ENCODE results near the gene TMTC4. TPM values are rescaled to one million over a fixed set of nuclear protein-coding genes. Genes with fewer than 3 reads are reported as not detected.
A peak's percentile ranks its signal among the peaks of the same experiment; 100 is the strongest.
"Not testable (repeated sequence)": the region's sequence is repeated elsewhere in the genome, so short reads cannot be mapped to it uniquely, and the experiment has no call there.

TMTC4 gene
- total RNA-seq, 1 donor from 2014 or later, result 25.8 TPM

- TF ChIP-seq POLR2AphosphoS5 (IDR thresholded peaks at IDR 0.05; ENCODE audit: insufficient read depth in 1 of 2, low read depth in 1 of 2), result no peak
- TF ChIP-seq CTCF (IDR thresholded peaks at IDR 0.05), result no peak
- TF ChIP-seq POLR2A (IDR thresholded peaks at IDR 0.05), result no peak
- Histone ChIP-seq H3K9me3 (no peaks in the 10 kb centered on the region), H3K27me3 (no peaks in the 10 kb centered on the region), H3K36me3 (no peaks in the 10 kb centered on the region), H3K27ac (no peak overlapping the region), H3K4me1 (no peaks in the 10 kb centered on the region), H3K4me3 (no peak overlapping the region)
- intact Hi-C loops (cut with DNase I), result no loop called here
- DNase-seq (ENCODE audit: extremely low spot score in 2 of 2), result no peak
These were observed 93.6 kb downstream of the TMTC4 start for GRCh38 chr13:100581030-100581429.

- Histone ChIP-seq H3K4me3 (no peak overlapping the region), H3K27me3 (no peaks in the 10 kb centered on the region), H3K36me3 (no peaks in the 10 kb centered on the region), H3K9me3 (no peaks in the 10 kb centered on the region), H3K27ac (no peak overlapping the region), H3K4me1 (no peaks in the 10 kb centered on the region)
- intact Hi-C loops (cut with DNase I), result no loop called here
- no peak for DNase-seq (ENCODE audit: extremely low spot score in 2 of 2)
- no peak for TF ChIP-seq POLR2A (IDR thresholded peaks at IDR 0.05)
- no peak for TF ChIP-seq POLR2AphosphoS5 (IDR thresholded peaks at IDR 0.05; ENCODE audit: insufficient read depth in 1 of 2, low read depth in 1 of 2)
- TF ChIP-seq CTCF (IDR thresholded peaks at IDR 0.05), result no peak
These were observed 94.5 kb downstream of the TMTC4 start for GRCh38 chr13:100580045-100580444.

- H3K4me3 ChIP-seq; DNase-seq (ENCODE audit: extremely low spot score in 2 of 2); H3K9me3 ChIP-seq; H3K27me3 ChIP-seq; H3K27ac ChIP-seq; H3K36me3 ChIP-seq; intact Hi-C loops (cut with DNase I); H3K4me1 ChIP-seq: not testable (repeated sequence)
These were observed 97.4 kb downstream of the TMTC4 start for GRCh38 chr13:100577239-100577638.

GRCh38 chr13:100573121-100573520 lies 101.5 kb downstream of the TMTC4 start:
- intact Hi-C loops (cut with DNase I), result no loop called here
- Histone ChIP-seq H3K36me3 (no peaks in the 10 kb centered on the region), H3K9me3 (no peaks in the 10 kb centered on the region), H3K27me3 (no peaks in the 10 kb centered on the region), H3K4me3 (no peak overlapping the region), H3K27ac (no peak overlapping the region), H3K4me1 (no peaks in the 10 kb centered on the region)
- TF ChIP-seq CTCF (IDR thresholded peaks at IDR 0.05) (peak; percentile 40 to 49 (median 44)), POLR2A (IDR thresholded peaks at IDR 0.05) (no peak), POLR2AphosphoS5 (IDR thresholded peaks at IDR 0.05; ENCODE audit: insufficient read depth in 1 of 2, low read depth in 1 of 2) (no peak)
- DNase-seq (ENCODE audit: extremely low spot score in 2 of 2), result no peak

- Histone ChIP-seq H3K36me3 (no peaks in the 10 kb centered on the region), H3K27me3 (no peaks in the 10 kb centered on the region), H3K9me3 (no peaks in the 10 kb centered on the region), H3K4me1 (no peaks in the 10 kb centered on the region), H3K27ac (no peak overlapping the region), H3K4me3 (no peak overlapping the region)
- TF ChIP-seq CTCF (IDR thresholded peaks at IDR 0.05) (no peak), POLR2AphosphoS5 (IDR thresholded peaks at IDR 0.05; ENCODE audit: insufficient read depth in 1 of 2, low read depth in 1 of 2) (no peak), POLR2A (IDR thresholded peaks at IDR 0.05) (no peak)
- intact Hi-C loops (cut with DNase I), result no loop called here
- DNase-seq (ENCODE audit: extremely low spot score in 2 of 2), result no peak
These were observed 108.1 kb downstream of the TMTC4 start for GRCh38 chr13:100566543-100566942.

- Histone ChIP-seq H3K4me1 (peaks cover 6% of the 10 kb centered on the region), H3K4me3 (no peak overlapping the region), H3K9me3 (no peaks in the 10 kb centered on the region), H3K27ac (no peak overlapping the region), H3K36me3 (no peaks in the 10 kb centered on the region), H3K27me3 (no peaks in the 10 kb centered on the region)
- DNase-seq (ENCODE audit: extremely low spot score in 2 of 2), result no peak
- intact Hi-C loops (cut with DNase I), result no loop called here
- TF ChIP-seq POLR2AphosphoS5 (IDR thresholded peaks at IDR 0.05; ENCODE audit: insufficient read depth in 1 of 2, low read depth in 1 of 2) (no peak), POLR2A (IDR thresholded peaks at IDR 0.05) (no peak), CTCF (IDR thresholded peaks at IDR 0.05) (no peak)
These were observed 109.3 kb downstream of the TMTC4 start for GRCh38 chr13:100565286-100565685.

All from vagina (tissue), 2 donors.